Left lobe of liver (tissue), 2 donors: ENCODE measurements around the gene ZDHHC11B. TPM values are rescaled to one million over a fixed set of nuclear protein-coding genes. Genes with fewer than 3 reads are reported as not detected.

Experiments
- ATAC-seq: fragments of 200-7000 bp; cut with Tn5 transposase; one replicate; pipeline ENCODE4 v1.9.1; 2020; ENCODE audit warnings: mild to moderate bottlenecking, moderate library complexity
- DNase-seq: peaks from one replicate; pipeline ENCODE4 v3.0.0-alpha.2; 2020; ENCODE audit warnings: low spot score
- total RNA-seq: library from RNA; stranded (reverse); gene quantifications from one replicate; pipeline ENCODE4 v1.2.1, GENCODE V29; 2021
- donor health status: DM: no; HTN: no; CAD: no; lungs with moderate emphysema.
- donor health status: DM: no; HTN: yes; CAD: no.

Gene ZDHHC11B
- total RNA-seq, 1 donor from 2014 or later = 6.1 TPM

GRCh38 chr5:664343-664993 lies 120.1 kb downstream of the ZDHHC11B start:
- DNase-seq (peak; percentile 85), ATAC-seq (peak; percentile 86)

DNA sequence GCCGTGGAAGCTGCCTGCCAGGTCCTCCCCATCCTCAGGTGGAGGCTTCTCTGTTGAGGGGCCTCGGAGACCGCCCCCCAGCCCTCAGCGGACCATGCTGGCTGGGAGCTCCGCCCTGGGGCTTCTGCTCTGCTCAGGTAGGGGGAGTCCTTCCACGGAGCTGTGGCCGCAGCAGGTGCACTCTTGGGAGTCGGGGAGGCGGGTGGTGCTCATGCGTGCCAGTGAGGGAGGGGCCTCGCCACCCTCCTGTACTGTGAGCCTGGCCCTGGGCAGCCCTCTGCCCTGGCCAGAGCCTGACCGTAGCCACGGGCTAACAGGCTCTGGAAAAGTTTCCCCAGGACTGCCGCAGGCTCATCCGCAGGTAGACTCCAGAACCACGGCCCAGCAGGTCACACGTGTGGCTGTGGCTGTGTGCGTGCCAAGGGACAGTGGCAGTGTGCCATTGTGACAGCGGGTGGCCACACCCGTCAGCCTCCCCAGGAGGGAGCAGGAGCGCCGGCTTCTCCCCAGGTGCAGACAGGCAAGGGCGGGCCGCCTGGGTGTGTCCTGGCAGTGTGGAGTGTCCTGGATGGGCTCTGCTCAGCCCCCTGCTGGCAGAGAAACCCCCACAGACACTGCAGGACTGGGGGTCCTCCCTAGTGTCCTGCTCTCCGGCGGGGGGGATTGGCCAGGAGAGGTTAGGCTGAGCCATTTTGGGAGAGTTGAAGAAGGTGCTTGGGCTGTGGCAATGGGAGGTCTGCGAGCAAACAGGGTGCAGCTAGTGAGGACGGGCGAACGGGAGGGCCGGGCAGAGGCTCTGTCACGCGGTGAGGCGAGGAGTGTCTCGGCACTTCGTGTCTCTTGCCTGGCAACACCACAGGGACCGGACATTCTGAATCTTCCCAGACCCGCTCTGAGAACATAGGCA lies 120.8 kb downstream of the ZDHHC11B start:
- ATAC-seq = peak; percentile 69
- DNase-seq = peak; percentile 73

- no peak for ATAC-seq
- peak; percentile 41 for DNase-seq
These were observed 121.6 kb downstream of the ZDHHC11B start for GRCh38 chr5:662751-663435.

- DNase-seq (peak; percentile 42), ATAC-seq (no peak)
These were observed 122.4 kb downstream of the ZDHHC11B start for GRCh38 chr5:661891-662750.

- no peak for DNase-seq
- ATAC-seq = no peak
These were observed 124.0 kb downstream of the ZDHHC11B start for GRCh38 chr5:660491-661030.

Other genes with a start within 250 kb of the ZDHHC11B start
- gene CEP72, start 172.4 kb downstream of the ZDHHC11B start, total RNA-seq = 4.7 TPM
- gene TPPP, start 91.4 kb downstream of the ZDHHC11B start, total RNA-seq = 4.1 TPM
- 19.1 TPM for gene ZDHHC11, start 66.3 kb upstream of the ZDHHC11B start, total RNA-seq
- gene BRD9, start 108.1 kb upstream of the ZDHHC11B start, total RNA-seq = 19.0 TPM
- gene TRIP13, start 108.2 kb upstream of the ZDHHC11B start, total RNA-seq = 1.0 TPM
- 1.6 TPM for gene NKD2, start 224.1 kb upstream of the ZDHHC11B start, total RNA-seq